Loucy (cell line): Measurements from ENCODE around the gene HIGD1C.

Experiments used
- CTCF ChIP-seq: fragments of 200-600 bp; sonication (generic); conservative IDR thresholded peaks from 2 replicates; pipeline ENCODE4 v1.5.1; 2014; ENCODE audit warnings: mild to moderate bottlenecking, antibody characterized with exemption, low read length
- EZH2phosphoT487 ChIP-seq: fragments of 200-600 bp; IDR thresholded peaks from 2 replicates; pipeline ENCODE4 v1.6.1; 2018; ENCODE audit warnings: antibody characterized with exemption, mild to moderate bottlenecking, moderate library complexity, borderline replicate concordance

- TF ChIP-seq CTCF: no peak
- TF ChIP-seq EZH2phosphoT487: no peak
These were observed 19.5 kb upstream of the HIGD1C start for GRCh38 chr12:50932787-50933280.
